NCI-H345 treated with DMSO at 0.1 percent for 48 hours (cell line): ENCODE measurements around the gene HELQ.

Source experiments
- DNase-seq: peaks from one replicate; lab custom pipeline; 2025; ENCODE audit not compliant: unreplicated experiment; lab: John Stamatoyannopoulos, UW

The HELQ gene

DNA sequence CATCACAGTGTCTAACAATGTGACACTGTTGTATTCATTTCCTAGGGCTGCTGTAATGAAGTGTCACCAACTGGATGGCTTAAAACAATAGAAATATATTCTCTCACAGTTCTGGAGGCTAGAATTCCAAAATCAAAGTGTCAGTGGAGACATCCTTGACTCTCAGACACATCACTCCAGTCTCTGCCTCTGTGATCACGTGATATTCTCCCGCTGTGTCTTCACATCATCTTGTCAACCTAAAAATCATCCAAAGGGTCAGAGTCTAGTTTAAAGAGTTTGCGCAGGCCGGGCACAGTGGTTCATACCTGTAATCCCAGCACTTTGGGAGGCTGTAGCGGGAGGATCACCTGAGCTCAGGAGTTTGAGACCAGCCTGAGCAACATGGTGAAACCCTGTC is 84.4 kb downstream of the HELQ start:
- DNase-seq: no peak

DNA sequence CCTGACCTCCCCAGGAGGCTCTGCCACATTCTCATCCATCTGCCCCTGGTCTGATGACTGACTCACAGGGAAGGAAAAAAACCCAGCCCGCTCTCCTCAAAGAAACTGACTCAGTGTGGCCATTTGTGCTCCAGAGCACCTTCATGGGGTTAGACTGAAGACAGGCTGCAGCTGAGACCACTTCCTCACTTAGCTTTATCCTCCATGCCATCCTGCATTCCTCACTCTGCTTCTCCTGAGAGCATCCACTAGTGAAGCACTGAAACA is 85.0 kb downstream of the HELQ start:
- no peak for DNase-seq

DNA sequence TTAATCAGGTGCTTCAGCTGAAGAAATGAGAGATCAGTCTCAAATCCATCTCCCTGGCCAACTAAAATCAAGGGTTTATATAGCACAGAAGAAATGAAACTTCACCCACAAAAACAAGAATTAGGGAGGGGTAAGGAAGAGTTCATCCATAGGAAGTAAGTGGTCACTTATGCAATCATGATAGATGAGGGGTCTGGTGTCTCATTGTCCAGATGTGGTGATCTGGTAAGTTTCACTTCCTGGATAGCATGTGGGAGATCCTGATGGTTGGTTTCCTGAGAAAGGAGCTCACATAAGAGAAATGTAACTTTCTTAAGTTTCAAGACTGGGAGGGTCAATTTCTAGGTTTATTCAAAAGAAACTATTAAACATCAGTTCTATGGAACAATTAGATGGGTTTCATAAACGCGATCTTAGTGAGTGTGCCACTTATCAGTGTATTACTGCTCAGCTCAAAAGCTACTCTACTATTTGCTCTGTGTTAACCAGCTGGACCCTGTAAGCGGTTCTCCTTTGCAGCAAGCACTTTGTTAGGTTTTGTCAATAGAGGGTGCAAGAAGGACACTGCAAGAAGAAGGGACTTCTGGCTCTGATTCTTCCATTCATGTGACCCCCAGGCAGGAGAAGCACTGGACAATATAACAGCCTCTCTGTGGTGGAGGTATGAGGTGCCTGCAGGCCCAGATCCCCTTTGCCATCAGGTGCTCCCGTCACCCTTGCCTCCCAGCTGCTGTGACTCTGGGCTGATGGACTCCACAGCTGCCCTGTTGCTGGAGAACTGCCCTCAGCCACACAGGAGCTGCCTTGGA is 85.6 kb downstream of the HELQ start:
- DNase-seq: no peak

DNA sequence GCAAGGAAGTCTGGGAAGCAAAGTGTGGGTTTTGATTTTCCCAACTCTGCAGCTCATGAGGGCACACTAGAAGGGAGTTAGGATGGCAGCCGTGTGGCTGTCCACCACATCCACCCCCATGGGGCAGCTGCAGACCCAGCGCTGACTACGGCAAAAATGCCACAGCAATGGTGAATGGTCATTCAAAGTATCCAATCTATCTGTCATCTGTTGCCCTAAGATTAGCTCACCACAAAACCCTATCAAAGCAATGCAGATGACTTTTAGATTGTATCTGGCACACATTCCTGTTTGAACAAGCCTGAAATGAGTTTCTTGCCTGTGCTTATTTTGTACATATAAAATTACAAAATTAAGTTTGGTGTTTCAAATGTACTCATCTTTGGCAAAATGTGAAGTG is 91.3 kb downstream of the HELQ start:
- DNase-seq: no peak

DNA sequence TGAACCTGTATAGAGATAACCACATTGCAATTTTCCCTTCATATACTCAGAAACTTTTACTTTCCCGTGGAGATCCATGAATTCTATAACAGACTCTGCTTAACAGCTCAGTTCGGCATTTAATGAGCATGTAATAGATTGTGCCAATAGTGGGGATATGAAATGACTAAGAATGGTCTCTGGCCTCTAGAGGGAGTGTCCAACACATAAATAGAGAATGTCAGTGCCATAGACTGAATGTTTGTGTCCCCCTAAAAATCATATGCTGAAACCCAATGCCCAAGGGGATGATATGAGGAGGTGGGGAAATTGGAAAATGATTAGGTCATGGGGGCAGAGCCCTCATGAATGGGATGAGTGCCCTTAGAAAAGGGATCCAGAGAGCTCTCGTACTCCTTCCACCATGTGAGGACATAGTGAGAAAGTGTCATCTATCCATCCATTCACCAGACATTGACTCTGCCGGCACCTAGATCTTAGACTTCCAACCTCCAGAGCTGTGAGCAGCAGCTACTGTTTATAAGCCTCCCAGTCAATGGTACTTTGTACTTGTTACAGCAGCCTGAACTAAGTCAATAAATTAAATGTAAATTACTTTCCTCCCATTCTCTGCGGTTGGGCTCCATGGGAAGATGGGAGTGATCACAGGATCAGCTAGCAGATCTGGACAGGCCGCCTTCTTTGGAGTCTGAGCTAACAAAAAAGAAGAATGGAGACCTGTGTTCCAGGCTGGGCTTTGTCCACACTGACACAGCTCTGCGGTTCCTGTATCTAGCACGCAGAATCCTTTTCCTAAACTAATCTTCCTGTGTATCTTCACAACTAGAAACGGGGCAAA is 92.9 kb downstream of the HELQ start:
- peak; percentile 56 for DNase-seq

DNA sequence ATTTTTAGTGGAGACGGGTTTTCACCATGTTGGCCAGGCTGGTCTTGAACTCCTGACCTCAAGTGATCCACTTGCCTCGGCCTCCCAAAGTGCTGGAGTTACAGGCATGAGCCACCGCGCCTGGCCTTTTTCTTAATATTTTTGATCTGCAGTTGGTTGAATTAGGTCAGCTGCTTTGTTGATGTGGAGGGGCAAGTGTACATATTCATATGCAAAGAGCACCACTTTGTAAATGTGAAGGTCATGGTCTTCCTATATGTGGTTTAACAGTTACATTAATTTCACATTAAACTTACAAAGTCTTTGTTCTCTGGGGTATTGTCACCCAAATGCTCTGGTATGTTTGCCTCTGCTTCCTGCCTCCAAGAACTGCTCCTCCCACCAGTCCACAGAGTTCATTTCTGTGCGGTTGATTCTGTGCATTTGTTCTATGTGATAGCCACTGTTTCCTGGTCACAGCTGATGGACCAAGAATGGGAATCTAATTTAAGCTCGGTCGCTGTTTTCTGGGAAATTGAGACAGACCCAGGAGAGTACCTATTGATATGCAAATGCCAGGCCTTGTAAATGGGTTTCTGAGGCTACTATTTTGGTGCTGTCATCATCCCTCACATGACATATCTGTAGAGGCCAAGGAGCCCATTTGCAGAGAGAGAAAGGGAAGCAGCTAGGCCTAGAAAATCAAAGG is 94.1 kb downstream of the HELQ start:
- DNase-seq: no peak

DNA sequence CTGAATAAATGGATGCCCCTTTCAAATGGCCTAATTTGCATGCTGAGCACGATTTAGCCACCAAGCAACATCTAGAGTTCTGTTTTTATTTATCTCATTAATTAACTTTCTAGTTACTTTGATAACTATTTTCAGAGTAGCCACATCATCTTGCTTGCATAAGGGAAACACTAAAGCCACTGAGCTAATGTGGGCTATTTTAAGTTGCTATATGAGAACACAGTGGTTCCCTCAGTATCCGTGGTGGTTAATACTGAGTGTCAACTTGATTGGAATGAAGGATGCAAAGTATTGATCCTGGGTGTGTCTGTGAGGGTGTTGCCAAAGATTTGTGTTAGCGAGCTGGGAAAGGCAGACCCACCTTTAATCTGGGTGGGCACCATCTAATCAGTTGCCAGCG is 95.6 kb downstream of the HELQ start:
- DNase-seq: no peak

DNA sequence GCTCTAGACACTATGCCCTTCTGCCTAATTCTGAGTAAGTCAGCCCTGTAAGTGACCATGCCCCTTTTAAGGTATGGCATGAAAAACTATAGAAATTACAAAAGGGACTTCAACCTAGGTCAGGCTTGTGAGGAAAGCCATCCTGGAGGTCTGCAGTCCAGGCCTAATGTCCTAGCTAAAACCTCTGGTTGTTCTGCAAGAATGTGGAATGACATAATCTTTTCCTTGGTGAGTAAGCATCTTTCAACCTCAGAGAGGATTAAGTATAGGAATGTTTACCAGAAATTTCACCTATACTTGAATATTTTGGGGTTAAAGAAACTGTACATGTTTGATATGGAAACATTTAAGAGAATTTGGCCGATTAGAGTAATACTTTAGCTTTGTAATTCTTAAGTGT is 97.2 kb downstream of the HELQ start:
- no peak for DNase-seq
